ENCODE measurements around the gene ST6GALNAC3.

Gene ST6GALNAC3

GRCh38 chr1:76580206-76580605 lies 505.7 kb downstream of the ST6GALNAC3 start:
- H3K9me3 ChIP-seq (ENCODE audit: insufficient read depth, low read depth, low read length) = no peaks in the 10 kb centered on the region
- H3K36me3 ChIP-seq (ENCODE audit: insufficient read depth, low read depth, low read length) = no peaks in the 10 kb centered on the region
- peaks cover 41% of the 10 kb centered on the region; the same call in 1 of the 2 replicates for H3K4me1 ChIP-seq (ENCODE audit: insufficient read depth, low read length)
- no peak overlapping the region; the same call in 1 of the 2 replicates for H3K9ac ChIP-seq (ENCODE audit: low read depth, low read length)
- H3K4me3 ChIP-seq (ENCODE audit: low read length) = no peak overlapping the region
- H3K27ac ChIP-seq (ENCODE audit: low read length) = no peak overlapping the region
- H3K27me3 ChIP-seq (ENCODE audit: insufficient read depth, low read length) = no peaks in the 10 kb centered on the region

DNA sequence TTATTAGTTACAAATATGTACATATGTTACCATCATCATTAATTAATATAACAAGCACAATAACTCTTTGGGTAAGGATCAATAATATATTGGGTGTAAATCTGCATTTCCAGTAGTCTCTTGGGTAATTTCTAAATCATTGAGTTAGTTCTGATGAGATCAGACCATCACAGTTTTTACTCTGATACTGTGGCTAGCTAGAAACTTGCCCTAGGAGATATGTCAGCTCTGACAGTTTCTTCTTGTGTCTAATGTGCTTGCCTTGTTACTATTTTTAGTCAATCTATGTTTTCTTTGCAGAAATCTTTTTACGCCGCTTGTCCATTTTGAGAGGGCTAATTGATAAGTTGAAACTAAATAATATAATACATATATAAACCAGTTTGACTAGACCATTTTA lies 507.2 kb downstream of the ST6GALNAC3 start:
- Histone ChIP-seq H3K9ac (ENCODE audit: low read depth, low read length) (no peak overlapping the region), H3K4me3 (ENCODE audit: low read length) (no peak overlapping the region), H3K27ac (ENCODE audit: low read length) (no peak overlapping the region), H3K36me3 (ENCODE audit: insufficient read depth, low read depth, low read length) (no peaks in the 10 kb centered on the region), H3K27me3 (ENCODE audit: insufficient read depth, low read length) (no peaks in the 10 kb centered on the region), H3K9me3 (ENCODE audit: insufficient read depth, low read depth, low read length) (no peaks in the 10 kb centered on the region), H3K4me1 (ENCODE audit: insufficient read depth, low read length) (peaks cover 38% of the 10 kb centered on the region; the same call in 1 of the 2 replicates)

DNA sequence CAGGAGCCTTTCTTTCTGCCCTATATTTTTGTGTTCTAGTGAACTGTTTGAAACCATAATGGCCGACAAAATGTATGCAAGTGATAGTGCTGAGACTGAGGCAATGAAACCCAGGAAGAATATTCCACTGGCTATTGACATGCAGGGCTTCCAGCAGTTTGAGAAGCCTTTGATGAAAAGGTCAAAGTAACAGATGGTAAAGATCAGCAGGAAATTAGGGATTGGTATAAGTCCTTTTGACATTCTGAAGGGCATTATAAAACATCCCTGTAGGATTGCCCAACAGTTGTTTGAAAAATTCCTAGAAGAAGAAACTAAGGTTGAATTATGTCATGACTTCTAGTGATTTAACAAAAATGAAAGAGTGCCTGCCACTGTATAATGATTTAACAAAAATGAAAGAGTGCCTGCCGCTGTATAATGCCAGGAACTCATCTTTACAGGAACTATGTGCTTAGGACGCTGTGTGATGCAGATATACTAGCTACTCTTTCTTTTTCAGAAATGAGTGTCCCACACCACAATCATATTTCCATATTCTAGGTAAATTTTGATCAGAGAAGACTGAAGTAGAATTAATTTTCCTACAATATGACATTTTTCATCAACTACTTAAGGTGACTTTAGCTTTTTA lies 508.8 kb downstream of the ST6GALNAC3 start:
- Histone ChIP-seq H3K9me3 (ENCODE audit: insufficient read depth, low read depth, low read length) (no peaks in the 10 kb centered on the region), H3K9ac (ENCODE audit: low read depth, low read length) (no peak overlapping the region), H3K4me3 (ENCODE audit: low read length) (peak overlapping the region; percentile 29; the same call in 1 of the 2 replicates), H3K4me1 (ENCODE audit: insufficient read depth, low read length) (peaks cover 34% of the 10 kb centered on the region; the same call in 1 of the 2 replicates), H3K27me3 (ENCODE audit: insufficient read depth, low read length) (no peaks in the 10 kb centered on the region), H3K36me3 (ENCODE audit: insufficient read depth, low read depth, low read length) (no peaks in the 10 kb centered on the region), H3K27ac (ENCODE audit: low read length) (peak overlapping the region; percentile 49)

DNA sequence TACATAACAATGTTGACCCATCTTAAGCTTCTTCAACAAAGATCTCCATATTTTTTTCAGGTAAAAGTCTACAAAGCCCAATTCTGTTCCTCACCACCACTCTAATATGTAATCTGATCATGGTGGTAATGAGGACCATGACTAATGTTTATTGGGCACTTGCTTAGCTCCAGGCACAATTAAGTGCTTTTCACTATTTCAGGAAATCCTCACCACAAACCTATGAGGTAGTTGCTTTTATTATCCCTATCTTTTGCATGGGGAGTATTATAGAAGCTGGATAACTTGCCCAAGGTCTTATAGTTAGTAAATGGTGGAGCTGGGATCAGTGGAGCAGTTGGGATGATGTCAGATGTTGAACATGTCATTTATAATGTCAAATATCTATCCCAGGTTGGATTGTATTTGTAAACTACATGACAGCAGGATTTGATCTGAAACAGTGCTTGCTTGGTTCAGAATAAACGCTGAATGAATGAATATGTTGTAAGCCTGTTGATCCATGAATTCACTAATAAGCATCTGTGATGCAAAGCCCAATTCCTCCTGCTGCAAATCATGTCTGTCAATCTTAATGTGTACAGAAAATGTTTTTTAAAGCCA lies 509.4 kb downstream of the ST6GALNAC3 start:
- H3K9me3 ChIP-seq (ENCODE audit: insufficient read depth, low read depth, low read length) = no peaks in the 10 kb centered on the region
- H3K27ac ChIP-seq (ENCODE audit: low read length) = peak overlapping the region; percentile 49
- no peaks in the 10 kb centered on the region for H3K27me3 ChIP-seq (ENCODE audit: insufficient read depth, low read length)
- peaks cover 34% of the 10 kb centered on the region; the same call in 1 of the 2 replicates for H3K4me1 ChIP-seq (ENCODE audit: insufficient read depth, low read length)
- no peak overlapping the region for H3K9ac ChIP-seq (ENCODE audit: low read depth, low read length)
- no peaks in the 10 kb centered on the region for H3K36me3 ChIP-seq (ENCODE audit: insufficient read depth, low read depth, low read length)
- H3K4me3 ChIP-seq (ENCODE audit: low read length) = no peak overlapping the region

- Histone ChIP-seq H3K9me3 (ENCODE audit: insufficient read depth, low read depth, low read length) (no peaks in the 10 kb centered on the region), H3K27me3 (ENCODE audit: insufficient read depth, low read length) (no peaks in the 10 kb centered on the region), H3K36me3 (ENCODE audit: insufficient read depth, low read depth, low read length) (no peaks in the 10 kb centered on the region), H3K4me3 (ENCODE audit: low read length) (no peak overlapping the region), H3K9ac (ENCODE audit: low read depth, low read length) (no peak overlapping the region), H3K4me1 (ENCODE audit: insufficient read depth, low read length) (peaks cover 23% of the 10 kb centered on the region; the same call in 1 of the 2 replicates), H3K27ac (ENCODE audit: low read length) (no peak overlapping the region)
Measured at GRCh38 chr1:76585980-76586674, 511.6 kb downstream of the ST6GALNAC3 start.

DNA sequence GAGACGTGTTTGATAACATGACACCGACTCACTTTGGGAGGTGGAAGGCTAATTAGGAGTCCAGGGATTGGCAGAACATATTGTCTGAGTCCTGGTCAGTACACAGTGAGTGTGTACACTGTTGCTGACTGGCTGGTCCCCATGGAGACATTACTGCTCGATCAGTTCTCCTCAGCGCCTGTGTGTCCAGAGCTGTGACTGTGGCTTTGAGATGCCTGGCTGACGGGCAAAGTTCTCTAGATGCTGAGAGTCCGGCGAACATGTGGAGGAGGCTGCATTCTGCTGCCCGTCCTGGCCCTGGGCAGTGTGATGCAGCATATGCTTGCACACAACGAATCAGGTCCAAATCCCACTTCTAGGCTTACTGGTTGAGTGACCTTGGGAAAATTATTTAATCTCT lies 512.7 kb downstream of the ST6GALNAC3 start:
- peaks cover 20% of the 10 kb centered on the region; the same call in 1 of the 2 replicates for H3K4me1 ChIP-seq (ENCODE audit: insufficient read depth, low read length)
- no peaks in the 10 kb centered on the region for H3K9me3 ChIP-seq (ENCODE audit: insufficient read depth, low read depth, low read length)
- no peak overlapping the region for H3K27ac ChIP-seq (ENCODE audit: low read length)
- H3K36me3 ChIP-seq (ENCODE audit: insufficient read depth, low read depth, low read length) = no peaks in the 10 kb centered on the region
- H3K9ac ChIP-seq (ENCODE audit: low read depth, low read length) = no peak overlapping the region
- no peaks in the 10 kb centered on the region for H3K27me3 ChIP-seq (ENCODE audit: insufficient read depth, low read length)
- H3K4me3 ChIP-seq (ENCODE audit: low read length) = no peak overlapping the region

DNA sequence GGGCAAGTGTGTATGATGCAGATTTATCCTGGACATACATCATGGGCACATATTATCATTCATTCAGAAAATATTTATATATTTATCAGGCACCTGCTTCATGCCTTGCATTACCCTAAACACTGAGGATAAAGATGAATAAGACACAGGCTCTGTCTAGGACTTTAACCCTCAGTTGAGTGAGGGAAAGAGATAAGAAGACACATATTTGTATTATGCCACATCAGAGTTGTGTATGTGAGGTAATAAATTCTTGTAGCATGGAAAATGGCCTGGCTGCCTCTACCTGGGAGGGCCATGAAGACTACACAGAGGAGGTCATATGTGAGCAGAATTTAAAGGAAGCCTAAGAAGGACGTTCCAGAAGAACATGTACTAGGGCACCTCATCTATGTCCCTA lies 516.9 kb downstream of the ST6GALNAC3 start:
- Histone ChIP-seq H3K4me1 (ENCODE audit: insufficient read depth, low read length) (no peaks in the 10 kb centered on the region), H3K4me3 (ENCODE audit: low read length) (no peak overlapping the region), H3K9ac (ENCODE audit: low read depth, low read length) (no peak overlapping the region), H3K9me3 (ENCODE audit: insufficient read depth, low read depth, low read length) (peaks cover 13% of the 10 kb centered on the region), H3K27ac (ENCODE audit: low read length) (no peak overlapping the region), H3K27me3 (ENCODE audit: insufficient read depth, low read length) (no peaks in the 10 kb centered on the region), H3K36me3 (ENCODE audit: insufficient read depth, low read depth, low read length) (no peaks in the 10 kb centered on the region)

DNA sequence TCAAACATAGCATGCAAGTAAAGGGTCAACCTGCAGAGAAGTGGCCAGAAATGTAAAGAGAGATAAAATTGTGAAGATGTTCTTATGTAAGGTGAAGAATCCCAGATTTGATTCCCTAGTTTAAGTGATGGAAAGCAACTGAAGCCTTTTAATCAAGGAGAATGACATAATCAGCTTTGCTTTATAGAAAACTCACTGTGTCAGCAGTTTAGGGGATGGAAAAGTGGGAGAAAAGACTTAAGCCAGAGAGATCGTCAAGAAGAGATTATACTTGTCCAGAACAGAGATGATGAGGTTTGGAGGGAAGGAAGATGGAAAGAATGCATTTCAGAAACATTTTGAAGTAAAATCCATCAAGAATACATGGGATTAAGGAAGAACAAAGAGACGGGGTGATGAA lies 517.4 kb downstream of the ST6GALNAC3 start:
- Histone ChIP-seq H3K9me3 (ENCODE audit: insufficient read depth, low read depth, low read length) (peaks cover 13% of the 10 kb centered on the region), H3K9ac (ENCODE audit: low read depth, low read length) (no peak overlapping the region), H3K4me1 (ENCODE audit: insufficient read depth, low read length) (no peaks in the 10 kb centered on the region), H3K27me3 (ENCODE audit: insufficient read depth, low read length) (no peaks in the 10 kb centered on the region), H3K36me3 (ENCODE audit: insufficient read depth, low read depth, low read length) (no peaks in the 10 kb centered on the region), H3K4me3 (ENCODE audit: low read length) (no peak overlapping the region), H3K27ac (ENCODE audit: low read length) (no peak overlapping the region)

- H3K9me3 ChIP-seq (ENCODE audit: insufficient read depth, low read depth, low read length) = peaks cover 13% of the 10 kb centered on the region
- H3K27ac ChIP-seq (ENCODE audit: low read length) = no peak overlapping the region
- no peaks in the 10 kb centered on the region for H3K4me1 ChIP-seq (ENCODE audit: insufficient read depth, low read length)
- H3K4me3 ChIP-seq (ENCODE audit: low read length) = no peak overlapping the region
- H3K36me3 ChIP-seq (ENCODE audit: insufficient read depth, low read depth, low read length) = no peaks in the 10 kb centered on the region
- no peak overlapping the region for H3K9ac ChIP-seq (ENCODE audit: low read depth, low read length)
- no peaks in the 10 kb centered on the region for H3K27me3 ChIP-seq (ENCODE audit: insufficient read depth, low read length)
Measured at GRCh38 chr1:76593141-76593540, 518.6 kb downstream of the ST6GALNAC3 start.

GRCh38 chr1:76593618-76594017 lies 519.1 kb downstream of the ST6GALNAC3 start:
- no peaks in the 10 kb centered on the region for H3K4me1 ChIP-seq (ENCODE audit: insufficient read depth, low read length)
- no peaks in the 10 kb centered on the region for H3K36me3 ChIP-seq (ENCODE audit: insufficient read depth, low read depth, low read length)
- H3K4me3 ChIP-seq (ENCODE audit: low read length) = no peak overlapping the region
- H3K27me3 ChIP-seq (ENCODE audit: insufficient read depth, low read length) = no peaks in the 10 kb centered on the region
- no peak overlapping the region for H3K9ac ChIP-seq (ENCODE audit: low read depth, low read length)
- H3K9me3 ChIP-seq (ENCODE audit: insufficient read depth, low read depth, low read length) = peaks cover 13% of the 10 kb centered on the region
- no peak overlapping the region for H3K27ac ChIP-seq (ENCODE audit: low read length)

- Histone ChIP-seq H3K36me3 (ENCODE audit: insufficient read depth, low read depth, low read length) (no peaks in the 10 kb centered on the region), H3K27ac (ENCODE audit: low read length) (no peak overlapping the region), H3K4me1 (ENCODE audit: insufficient read depth, low read length) (no peaks in the 10 kb centered on the region)
Measured at GRCh38 chr1:76595024-76595423, 520.5 kb downstream of the ST6GALNAC3 start.

DNA sequence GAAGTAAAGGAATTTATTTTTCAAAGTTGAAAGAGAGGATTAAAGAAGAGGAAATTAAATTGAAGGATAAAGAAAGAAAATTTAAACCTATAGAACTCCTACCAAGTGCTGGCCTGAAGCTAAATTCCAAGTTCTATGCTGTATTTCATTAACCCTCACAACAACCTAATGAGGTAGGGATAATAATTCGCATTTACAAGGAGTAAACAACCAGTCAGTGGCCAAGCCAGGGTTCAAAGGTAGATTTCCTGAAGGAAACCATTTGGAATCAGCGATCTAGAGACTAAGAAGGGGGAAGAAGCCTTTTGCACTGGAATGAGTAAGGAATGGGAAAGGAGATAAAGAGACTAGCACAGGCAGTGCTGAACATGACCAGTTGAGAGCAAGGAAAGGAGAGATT lies 526.9 kb downstream of the ST6GALNAC3 start:
- peaks cover 6% of the 10 kb centered on the region; the same call in 1 of the 2 replicates for H3K4me1 ChIP-seq (ENCODE audit: insufficient read depth, low read length)
- no peaks in the 10 kb centered on the region for H3K36me3 ChIP-seq (ENCODE audit: insufficient read depth, low read depth, low read length)
- no peaks in the 10 kb centered on the region for H3K9me3 ChIP-seq (ENCODE audit: insufficient read depth, low read depth, low read length)
- H3K9ac ChIP-seq (ENCODE audit: low read depth, low read length) = no peak overlapping the region
- no peaks in the 10 kb centered on the region for H3K27me3 ChIP-seq (ENCODE audit: insufficient read depth, low read length)
- no peak overlapping the region for H3K27ac ChIP-seq (ENCODE audit: low read length)
- H3K4me3 ChIP-seq (ENCODE audit: low read length) = no peak overlapping the region

More at GRCh38 chr1:76595024-76595423, 520.5 kb downstream of the ST6GALNAC3 start:
- no peaks in the 10 kb centered on the region for H3K27me3 ChIP-seq (ENCODE audit: insufficient read depth, low read length)
- H3K4me3 ChIP-seq (ENCODE audit: low read length) = no peak overlapping the region
- no peak overlapping the region for H3K9ac ChIP-seq (ENCODE audit: low read depth, low read length)
- peaks cover 13% of the 10 kb centered on the region for H3K9me3 ChIP-seq (ENCODE audit: insufficient read depth, low read depth, low read length)
